GM18861 (cell line): ENCODE data around the gene RAD23B.

Experiments
- ATAC-seq: cut with Tn5 transposase; IDR thresholded peaks from one replicate; pipeline ENCODE4 v1.9.1; 2021; ENCODE audit not compliant: unreplicated experiment

The RAD23B gene

GRCh38 chr9:107373809-107374208, 90.7 kb downstream of the RAD23B start:
- ATAC-seq, result no peak

GRCh38 chr9:107375001-107375400, 91.9 kb downstream of the RAD23B start:
- no peak for ATAC-seq

- ATAC-seq, result no peak
These were observed 92.7 kb downstream of the RAD23B start for GRCh38 chr9:107375651-107376369.

GRCh38 chr9:107378006-107378405, 94.9 kb downstream of the RAD23B start:
- no peak for ATAC-seq
